ENCODE results near the gene ARVCF.

ARVCF gene

DNA sequence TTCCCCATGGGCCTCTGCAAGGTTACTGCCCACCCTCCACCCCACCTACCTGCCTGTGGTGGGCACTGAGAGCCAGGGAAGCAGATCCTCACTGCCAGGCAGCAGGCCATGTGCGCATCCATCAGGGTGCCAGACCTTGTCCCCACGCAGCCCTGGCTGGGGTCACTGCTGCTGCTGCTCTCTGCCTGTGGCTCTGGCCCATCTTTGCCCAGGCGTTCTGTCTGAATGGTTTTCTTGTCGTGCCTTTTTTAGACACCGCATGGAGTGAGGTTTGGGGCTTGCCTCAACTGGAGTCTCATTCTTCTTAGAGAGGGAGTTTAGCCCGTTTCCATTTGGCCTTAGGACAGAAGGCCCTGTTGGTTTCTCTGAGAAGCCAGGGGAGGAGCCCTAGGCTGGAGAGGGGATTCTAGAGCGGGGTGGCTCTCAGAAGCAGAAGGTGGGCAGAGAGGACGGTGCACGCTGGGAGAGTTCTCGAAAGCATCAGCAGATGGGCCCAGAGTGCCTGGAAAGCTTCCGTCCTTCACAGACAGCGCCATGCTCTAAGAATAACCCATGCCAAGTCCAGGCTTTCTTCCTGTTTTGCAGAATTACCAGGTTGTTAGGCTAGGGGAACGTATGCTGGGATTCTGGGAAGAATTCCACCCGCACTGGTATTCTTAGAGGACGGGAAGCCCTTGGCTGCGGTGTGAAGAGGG lies 12.4 kb upstream of the ARVCF start:
- DNase-seq = no peak

DNA sequence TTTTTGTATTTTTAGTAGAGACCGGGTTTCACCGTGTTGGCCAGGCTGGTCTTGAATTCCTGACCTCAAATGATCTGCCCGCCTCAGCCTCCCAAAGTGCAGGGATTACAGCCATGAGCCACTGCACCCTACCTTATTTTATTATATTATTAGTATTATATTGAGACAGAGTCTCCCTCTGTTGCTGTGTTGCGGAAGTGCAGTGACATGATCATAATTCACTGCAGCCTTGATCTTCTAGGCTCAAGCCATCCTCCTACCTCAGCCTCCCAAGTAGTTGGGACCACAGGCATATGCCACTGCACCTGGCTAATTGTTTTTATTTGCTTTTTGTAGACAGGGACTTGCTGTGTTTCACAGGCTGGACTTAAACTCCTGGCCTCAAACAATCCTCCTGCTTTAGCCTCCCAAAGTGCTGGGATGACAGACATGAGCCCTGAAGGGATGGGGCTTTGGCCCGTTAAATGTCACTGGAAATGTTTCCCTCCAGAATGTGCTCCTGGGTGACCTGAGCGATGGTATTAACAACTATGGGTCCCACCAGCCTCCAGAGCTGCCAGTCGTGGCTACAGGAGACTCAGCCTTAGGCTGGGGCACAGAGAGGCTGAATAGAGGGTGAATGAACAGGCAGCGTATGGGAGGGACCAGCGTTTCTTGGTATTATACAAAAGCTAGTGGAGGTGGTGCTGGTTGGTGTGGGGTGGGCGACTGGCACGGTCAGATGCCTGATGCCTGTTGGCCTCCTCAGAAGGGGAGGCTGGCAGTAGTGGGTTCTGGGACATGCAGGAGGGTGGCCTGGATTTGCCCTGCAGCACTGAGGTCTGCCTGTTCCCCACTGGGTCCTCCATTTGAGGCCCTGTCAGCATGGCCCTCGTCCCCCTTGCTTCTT lies 11.6 kb upstream of the ARVCF start:
- peak in 1 of 2 donors; percentile 25 for DNase-seq

DNA sequence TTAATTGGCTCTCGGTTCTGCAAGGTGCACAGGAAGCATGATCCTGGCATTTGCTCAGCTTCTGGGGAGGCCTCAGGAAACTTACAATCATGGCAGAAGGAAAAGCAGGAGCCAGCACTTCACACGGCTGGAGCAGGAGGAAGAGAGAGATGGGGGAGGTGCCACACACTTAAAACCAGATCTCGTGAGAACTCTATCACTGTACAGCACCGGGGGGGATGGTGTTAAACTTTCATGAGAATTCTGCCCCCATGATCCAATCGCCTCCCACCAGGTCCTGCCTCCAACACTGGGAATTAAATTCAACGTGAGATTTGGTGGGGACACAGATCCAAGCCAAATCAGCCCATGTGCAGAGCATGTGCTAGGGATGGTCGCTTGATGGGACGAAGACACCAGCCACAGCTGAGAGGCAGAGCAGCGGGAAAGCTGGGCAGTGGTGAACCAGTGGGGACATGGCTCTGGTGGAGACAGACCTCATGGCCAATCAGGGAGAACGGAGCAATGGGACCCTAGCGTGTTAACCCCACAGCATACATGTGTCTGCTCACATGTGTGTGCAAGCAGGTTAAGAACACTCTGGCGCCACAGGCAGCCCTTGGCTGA lies 10.5 kb upstream of the ARVCF start:
- DNase-seq = no peak

DNA sequence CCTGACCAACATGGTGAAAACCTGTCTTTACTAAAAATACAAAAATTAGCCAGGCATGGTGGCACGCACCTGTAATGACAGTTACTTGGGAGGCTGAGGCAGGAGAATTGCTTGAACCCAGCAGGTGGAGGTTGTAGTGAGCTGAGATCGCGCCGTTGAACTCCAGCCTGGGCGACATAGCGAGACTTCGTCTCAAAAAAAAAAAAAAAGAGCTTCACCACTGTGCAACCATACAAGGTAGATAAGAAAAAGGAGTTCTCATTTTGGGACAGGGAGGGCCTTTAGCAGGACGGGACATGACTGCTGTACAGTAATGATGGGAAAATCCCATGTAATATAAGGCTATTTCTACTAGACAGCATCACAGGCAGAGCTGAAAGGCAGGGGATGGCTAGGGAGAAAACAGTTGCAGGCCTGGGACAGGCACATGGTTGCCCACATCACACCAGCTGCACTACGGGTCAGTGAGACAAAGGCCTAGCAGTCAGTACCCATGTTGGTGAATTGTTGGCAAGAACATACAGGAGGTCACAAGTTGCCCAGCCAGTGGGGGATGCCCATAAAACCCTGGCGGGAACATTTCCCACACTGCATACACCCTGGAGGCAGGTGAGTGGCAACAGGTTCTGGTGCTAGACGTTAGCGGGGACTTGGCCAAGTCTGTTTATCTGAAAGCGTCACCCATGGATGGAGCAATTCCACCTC lies 9.7 kb upstream of the ARVCF start:
- no peak for DNase-seq

DNA sequence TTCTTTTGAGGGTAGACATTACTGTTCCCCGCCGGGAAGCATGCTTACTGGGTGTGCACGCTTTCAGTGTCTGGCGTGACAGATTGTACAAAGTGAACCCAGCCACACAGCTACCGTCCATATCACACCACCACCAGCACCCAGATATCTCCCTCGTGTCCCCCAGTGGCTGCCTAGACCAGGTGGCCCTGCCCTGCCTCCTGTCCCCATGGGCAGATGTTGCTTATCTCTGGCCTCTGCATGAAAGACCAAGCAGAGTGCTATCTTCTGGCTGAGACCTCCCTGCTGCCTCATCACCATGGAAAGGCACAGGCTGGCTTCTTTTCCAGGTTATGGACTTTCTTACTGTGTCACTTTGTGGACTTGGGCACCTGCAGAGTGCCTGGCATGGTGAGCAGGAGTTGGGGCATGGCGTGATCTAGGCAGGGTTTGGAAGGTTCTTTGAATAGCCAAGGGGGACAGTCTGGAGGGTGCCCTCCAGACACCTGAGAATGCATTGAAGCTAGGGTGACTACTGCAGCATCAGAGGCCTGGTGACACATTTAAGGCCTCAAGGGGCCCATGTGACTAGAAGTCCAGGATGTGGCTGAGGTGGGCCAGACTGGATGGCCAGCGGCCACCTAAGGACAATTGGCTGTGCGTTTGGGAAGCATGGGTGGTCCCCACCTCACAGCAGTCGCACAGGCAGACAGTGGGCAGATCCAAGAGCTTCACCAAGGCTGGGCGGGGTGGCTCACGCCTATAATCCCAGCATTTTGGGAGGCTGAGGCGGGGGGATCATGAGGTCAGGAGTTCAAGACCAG lies 9.0 kb upstream of the ARVCF start:
- no peak for DNase-seq

DNA sequence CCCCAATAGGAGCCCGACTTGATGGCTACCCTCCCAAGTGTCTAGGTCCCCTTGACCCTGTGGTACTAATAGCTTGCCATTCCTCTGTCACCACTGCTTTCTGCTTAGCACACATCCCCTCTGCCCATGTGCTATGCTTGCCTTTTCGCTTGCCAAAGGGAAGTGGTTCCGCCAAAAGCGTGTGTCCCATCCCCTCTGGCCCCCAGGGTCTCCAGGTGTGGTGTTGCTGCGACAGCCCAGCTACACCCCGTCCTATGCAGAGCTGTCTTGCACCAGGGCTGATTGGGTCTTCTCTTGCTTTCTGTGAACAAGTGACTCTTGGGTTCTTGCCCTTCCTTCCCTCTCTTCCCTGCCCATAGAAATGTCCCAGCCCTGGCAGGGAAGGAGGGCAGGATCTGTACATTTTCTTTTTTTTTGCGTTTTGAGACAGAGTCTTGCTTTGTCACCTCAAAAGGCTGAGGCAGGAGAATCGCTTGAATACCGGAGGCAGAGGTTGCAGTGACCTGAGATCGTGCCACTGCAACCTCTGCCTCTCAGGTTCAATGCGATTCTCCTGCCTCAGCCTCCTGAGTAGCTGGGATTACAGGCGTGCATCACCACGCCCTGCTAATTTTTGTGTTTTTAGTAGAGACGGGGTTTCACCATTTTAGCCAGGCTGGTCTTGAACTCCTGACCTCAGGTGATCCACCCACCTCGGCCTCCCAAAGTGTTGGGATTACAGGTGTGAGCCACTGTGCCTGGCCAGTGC lies 8.2 kb upstream of the ARVCF start:
- DNase-seq = no peak

DNA sequence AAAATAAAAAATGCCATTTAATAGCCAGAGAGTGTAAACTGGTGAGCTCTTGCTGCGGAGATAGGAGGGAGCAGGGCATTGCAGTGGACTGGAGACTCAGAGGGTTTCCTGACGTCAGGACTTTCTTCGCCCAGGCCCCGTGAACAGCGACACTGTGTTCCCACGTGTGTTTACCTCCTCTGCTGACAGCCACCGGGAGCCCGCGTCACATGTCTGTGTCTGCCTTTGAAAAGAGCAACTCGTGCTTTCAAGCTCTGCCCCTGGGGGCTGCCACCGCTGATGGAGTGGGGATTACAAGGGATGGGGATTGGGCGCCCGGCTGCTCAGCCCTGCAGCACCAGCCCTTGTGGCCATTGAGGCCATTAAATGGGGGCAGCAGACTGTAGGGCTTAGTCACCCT lies 7.6 kb upstream of the ARVCF start:
- no peak for DNase-seq

DNA sequence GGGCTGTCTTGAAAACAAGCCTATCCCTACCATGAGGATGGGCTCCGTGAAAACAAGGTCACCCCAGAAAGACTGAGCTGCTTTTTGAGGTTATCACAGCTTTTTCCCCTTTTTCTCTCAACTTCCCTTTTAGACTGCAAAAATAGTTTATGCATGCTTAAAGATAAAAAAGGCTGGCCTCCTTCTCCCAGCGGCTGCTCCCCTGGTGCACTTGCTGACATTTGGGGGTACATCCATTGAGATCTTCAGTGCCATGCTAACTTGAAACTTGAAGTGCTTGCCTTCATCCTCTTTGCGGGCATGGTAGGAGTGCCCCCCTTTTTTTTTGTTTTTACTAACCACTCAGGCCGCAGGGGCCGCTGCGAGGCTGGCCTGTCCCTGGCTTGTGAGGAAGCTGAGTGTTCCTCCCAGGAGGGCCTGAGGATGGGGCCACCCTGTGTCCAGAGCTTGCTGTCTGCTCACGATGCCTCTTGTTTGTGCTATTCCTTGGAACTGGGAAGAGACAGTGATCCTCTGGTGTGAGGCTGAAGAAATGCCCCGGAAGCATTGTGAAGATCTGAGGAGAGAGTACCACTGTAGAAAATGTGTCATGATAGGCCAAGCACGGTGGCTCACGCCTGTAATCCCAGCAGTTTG lies 6.5 kb upstream of the ARVCF start:
- no peak for DNase-seq

DNA sequence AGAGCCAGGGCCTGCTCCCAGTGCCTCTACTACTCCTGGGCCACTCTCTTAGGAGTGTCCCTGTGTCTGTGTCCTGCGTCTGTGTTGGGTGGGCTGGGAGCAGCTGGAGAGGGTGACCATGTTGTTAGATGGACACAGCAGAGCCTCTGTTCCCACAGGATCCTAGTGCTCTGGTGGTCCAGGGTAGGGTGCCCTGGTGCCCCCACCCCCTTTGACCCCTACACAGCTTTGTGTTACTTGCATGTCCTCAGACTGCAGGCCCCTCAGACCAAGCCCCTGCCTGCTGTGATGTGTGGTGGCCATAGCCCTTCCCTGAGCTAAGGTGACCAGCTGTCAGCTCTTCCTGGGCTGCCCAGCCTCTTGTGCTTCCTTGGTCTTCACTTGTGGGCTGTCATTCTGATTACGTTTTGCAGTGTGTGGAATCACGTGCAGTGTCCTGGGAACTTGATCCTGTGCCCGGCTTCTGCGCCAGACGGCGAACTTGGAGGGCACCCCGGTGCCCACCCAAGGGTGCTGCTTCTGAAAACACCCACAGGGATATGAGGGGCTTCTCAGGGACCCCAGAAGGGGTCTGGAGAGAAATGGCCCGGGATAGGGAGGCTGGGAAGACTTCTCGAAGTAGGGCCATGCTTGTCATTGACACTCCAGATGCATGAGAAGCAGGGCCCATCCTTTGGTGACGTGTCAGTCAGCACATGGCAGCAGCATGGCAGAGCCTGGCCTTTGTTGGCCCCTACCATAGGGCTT lies 5.8 kb upstream of the ARVCF start:
- DNase-seq = no peak

DNA sequence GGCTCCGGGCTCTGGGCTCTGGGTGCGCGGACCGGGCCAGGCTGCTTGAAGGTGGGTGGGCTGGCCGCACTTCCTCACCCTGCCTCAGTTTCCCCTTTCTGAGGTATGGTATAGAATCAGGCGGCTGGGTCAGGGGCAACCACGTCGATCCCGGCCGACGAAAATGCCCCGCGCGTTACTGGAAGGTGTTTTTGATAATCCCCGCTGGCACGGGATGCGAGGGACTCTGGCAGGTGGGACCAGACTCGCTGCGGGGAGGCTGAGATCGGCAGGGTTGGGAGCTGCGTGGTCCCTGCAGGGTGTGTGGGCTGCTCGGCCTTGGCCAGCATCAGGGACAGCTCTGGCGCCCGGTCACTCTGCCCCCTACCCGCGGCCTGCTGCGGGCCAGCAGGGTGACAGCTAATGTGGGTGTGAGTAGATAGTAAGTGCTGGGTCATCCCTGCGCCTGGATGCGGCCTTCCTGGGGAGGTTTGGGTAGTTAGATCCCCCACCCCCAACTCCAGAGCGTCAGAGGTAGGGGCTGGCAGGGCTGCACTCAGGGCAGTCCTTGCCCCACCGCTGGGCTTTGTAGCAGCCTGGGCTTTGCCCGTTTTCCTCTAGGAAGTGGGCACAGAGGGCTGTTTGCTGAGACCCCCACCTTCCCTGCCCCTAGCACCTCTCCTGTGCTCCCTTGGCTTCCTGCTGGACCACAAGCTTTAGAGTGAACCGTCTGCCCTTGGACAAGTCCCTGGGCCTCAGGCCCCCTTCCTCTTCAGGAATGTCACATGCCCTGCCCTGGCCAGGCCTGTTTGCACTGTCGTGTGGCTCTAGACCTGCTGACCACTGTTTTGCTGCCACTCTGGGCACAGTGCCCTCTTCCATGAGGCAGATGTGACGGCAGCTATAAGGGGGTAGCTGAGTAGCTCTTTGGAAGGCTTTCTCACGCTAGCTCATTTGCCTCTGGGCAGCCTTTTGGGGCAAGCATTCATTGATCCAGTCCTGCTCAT lies 4.9 kb upstream of the ARVCF start:
- peak; percentile 21 to 31 for DNase-seq

DNA sequence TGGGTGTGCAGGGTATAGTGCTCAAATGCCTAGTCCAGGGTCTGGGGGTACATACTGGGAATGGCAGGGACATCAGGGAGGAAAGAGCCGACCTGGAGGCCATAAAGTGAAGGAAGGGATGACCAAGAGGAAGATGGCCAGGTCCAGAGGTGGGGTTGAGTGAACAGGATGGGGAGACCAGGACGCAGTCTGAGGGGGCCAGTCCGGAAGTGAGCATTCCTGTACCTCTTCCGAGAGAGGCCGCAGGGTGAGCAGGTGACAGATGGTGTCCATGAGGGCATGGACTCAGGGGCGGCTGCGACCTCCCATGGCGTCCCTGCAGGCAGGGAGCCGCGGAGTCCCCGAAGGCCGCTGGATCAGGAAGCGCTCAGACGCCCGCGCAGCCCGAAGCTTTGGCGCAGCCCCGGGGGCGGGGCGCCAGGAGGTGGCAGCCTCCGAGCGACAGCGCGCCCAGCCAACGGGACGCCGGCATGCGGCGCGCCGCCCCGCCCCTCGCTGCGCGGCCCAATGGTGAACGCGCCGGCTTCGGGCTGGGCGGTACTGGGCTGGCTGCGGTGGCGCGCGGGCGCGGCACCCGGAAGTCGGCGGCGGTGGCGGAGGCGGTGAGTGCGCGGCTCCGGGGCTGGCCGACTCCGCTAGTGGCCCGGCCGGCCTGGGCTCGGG lies 4.0 kb upstream of the ARVCF start, which contains the start of gene TANGO2:
TANGO2 (plus strand) TSS at position 578 of the 663 bp plus-strand sequence. CDS start 15,689 bp downstream, outside the sequence.
- DNase-seq = peak; percentile 91 to 95

DNA sequence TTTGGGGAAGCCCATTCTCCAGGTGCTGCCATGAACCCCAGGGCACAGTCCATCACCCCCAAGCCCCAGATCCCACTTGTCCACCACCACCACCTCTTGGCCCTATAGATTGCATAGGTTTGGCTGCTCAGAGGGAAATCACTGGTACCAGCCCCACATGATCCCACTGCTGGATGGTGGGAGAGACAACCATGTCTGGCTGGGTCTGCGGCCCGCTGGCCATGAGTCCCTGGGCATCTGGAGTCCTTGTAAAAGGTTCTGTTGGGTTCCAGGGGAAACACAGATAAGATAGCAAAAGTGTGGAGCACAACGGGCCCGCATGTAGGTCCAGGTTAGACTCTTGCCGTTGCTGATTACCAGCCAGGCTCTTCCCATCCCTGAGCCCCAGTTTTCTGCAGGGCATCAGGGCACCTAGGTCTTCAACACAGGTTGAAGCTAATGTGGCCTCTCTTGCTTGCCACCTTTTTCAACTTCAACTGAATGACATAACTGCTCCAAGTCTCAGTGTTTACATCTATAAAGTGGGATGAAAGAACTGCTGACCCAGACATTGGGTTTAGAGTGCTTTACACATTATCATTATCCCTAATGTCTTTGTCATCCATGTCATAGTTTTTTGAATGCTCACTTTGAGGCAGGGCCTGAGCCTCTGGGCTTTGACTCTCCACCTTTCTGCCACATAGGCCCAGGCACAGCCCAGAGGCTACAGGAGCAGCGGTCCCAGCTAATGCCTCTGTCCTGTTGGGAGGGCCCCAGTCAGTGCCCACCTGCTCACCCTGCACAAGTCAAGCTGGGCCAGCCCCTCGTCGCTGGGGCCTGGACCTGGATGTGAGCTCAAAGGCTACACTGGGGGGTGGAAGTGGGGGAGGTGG lies 3.3 kb upstream of the ARVCF start:
- no peak for DNase-seq

DNA sequence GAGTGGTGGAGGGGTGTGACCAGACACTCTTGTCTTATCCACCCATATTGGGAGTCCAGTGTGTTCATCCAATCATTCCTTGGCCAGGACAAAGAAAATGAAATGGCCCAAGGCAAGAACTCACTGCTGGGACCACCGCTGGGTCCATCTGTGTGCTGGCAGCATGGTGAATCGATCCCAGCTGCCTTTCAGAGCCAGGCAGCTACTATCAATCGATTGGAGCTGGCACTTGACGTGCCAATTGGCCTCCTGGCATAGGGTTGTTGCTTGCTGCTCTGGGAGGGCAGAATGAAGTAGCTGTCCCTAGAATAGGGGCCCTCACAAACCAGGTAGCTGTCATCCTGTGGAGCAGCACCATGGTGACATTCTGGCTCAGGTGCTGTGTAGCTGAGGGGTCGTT lies 1.4 kb upstream of the ARVCF start:
- no peak for DNase-seq

DNA sequence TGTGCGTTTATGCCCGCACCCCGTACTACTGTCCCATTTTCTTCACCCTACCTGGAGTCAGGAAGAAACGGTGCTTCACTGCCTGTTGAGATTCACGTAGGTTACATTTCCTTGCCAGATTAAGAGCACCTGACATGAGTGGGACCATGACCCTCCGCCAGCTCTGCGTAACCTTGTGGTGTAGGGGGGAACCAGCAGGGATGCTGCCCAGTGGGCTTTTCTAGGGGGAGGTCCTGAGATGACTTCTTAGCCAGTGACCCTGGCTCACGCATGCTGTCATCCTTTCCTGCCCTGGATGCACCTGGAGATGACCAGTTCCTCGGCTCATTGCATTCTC lies 967 bp upstream of the ARVCF start:
- DNase-seq = no peak

DNA sequence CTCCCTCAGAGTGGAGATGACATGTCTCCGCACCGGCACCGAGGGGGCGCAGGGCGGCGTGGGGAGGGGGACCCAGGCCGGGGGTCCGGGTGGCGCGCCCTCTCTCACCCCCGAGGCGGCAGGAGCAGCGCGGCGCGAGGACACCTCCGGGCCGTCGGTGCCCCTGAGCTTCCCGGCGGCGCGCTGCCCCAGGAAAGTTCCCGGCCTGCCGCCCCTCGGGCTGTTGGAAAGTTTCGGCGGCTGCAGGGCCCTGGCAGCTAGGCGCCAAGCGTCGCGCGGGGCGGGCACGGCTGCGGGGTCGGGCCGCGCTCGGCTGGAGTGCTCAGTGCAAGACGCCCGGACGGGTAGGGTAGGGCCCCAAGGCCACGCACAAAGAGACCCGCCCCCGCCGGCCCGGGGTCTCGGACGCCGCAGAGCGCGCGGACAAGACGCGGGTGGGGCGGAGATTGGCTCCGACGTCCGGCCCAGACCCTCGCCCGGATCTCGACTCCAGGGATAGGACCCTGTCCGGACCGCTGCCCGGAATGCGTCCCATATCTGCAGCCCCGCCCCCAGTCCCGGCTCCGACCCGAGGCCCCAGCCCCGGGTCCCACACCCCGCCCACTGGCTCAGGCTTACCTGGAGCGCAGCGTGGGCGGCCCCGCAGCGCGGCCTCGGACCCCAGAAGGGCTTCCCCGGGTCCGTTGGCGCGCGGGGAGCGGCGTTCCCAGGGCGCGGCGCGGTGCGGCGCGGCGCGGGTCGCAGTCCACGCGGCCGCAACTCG lies 471 bp downstream of the ARVCF start:
- peak; percentile 33 to 48 for DNase-seq

DNA sequence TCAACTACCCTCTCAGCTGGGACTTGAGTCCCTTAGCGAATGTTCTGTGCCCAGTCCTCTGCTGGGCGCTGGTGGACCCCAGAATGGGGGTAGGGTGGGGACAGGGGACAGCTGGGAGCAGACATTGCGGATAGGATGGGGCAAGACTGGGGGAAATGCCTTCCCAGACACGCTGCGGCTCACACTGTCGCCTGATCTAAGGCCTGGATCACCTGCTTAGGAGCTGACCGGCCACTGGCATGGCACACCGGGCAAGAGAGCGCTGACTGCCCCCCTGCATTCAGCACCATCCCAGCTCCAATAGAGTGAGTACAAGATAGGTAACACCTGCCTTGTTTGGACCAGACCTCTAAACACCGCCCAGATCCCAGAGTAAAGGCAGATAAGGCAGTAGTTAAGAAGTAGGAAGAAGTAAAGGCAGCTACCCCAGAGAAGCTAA lies 1.4 kb downstream of the ARVCF start:
- no peak for DNase-seq
